Measurements from ENCODE around the gene SEMA3A. TPM values are rescaled to one million over a fixed set of nuclear protein-coding genes. Genes with fewer than 3 reads are reported as not detected.
"Not testable (repeated sequence)": the region's sequence is repeated elsewhere in the genome, so short reads cannot be mapped to it uniquely, and the experiment has no call there.

SEMA3A gene
- total and polyA plus RNA-seq, 9 donors, result 15.6 to 42.7 (median 27.9) TPM

- no peaks in the 10 kb centered on the region for H3K36me3 ChIP-seq (ENCODE audit: control insufficient read depth, insufficient read depth, low read length)
- no peaks in the 10 kb centered on the region for H3K4me1 ChIP-seq (ENCODE audit: control insufficient read depth, insufficient read depth, low read length)
- no peaks in the 10 kb centered on the region for H3K9me3 ChIP-seq (replicated peaks; ENCODE audit: control insufficient read depth, low read depth, low read length)
- WGBS (ENCODE audit: insufficient coverage), result no CpG with 5 or more reads among the region's 2 CpGs
- H3K27ac ChIP-seq (ENCODE audit: low read length), result no peak overlapping the region
- DNase-seq, result no peak
- no peak overlapping the region for H3K4me3 ChIP-seq (ENCODE audit: low read length)
- H3K27me3 ChIP-seq (ENCODE audit: control insufficient read depth, insufficient read depth, low read length), result no peaks in the 10 kb centered on the region
These were observed 32.2 kb upstream of the SEMA3A start for GRCh38 chr7:84226759-84227158.

DNA sequence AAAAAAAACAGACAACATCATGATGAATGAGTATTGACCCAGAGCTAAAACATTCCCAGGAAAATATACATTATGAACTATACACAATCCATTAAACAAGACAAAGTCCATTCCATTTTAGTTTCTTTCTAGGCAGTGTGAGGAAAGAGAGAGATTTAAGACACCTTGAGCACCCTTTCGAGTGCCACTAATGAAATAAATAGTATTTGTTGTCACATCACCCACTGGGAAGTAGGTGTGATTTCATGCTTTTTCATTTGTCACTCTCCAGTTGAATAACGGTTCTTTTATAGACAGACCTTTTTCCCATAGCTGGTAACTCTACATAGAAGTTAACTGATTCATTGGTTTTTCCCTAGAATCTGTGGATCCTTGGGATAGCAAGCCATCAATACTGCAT lies 29.9 kb upstream of the SEMA3A start:
- Histone ChIP-seq H3K36me3 (ENCODE audit: control insufficient read depth, insufficient read depth, low read length) (no peaks in the 10 kb centered on the region), H3K27ac (ENCODE audit: low read length) (no peak overlapping the region), H3K9me3 (replicated peaks; ENCODE audit: control insufficient read depth, low read depth, low read length) (peaks cover 2% of the 10 kb centered on the region), H3K4me3 (ENCODE audit: low read length) (no peak overlapping the region), H3K27me3 (ENCODE audit: control insufficient read depth, insufficient read depth, low read length) (no peaks in the 10 kb centered on the region), H3K4me1 (ENCODE audit: control insufficient read depth, insufficient read depth, low read length) (no peaks in the 10 kb centered on the region)
- WGBS (ENCODE audit: insufficient coverage), result no CpG with 5 or more reads among the region's 2 CpGs
- no peak for DNase-seq

- Histone ChIP-seq H3K4me3 (ENCODE audit: low read length) (no peak overlapping the region), H3K27ac (ENCODE audit: low read length) (no peak overlapping the region), H3K4me1 (ENCODE audit: control insufficient read depth, insufficient read depth, low read length) (no peaks in the 10 kb centered on the region), H3K36me3 (ENCODE audit: control insufficient read depth, insufficient read depth, low read length) (no peaks in the 10 kb centered on the region), H3K27me3 (ENCODE audit: control insufficient read depth, insufficient read depth, low read length) (no peaks in the 10 kb centered on the region), H3K9me3 (replicated peaks; ENCODE audit: control insufficient read depth, low read depth, low read length) (peaks cover 2% of the 10 kb centered on the region)
- DNase-seq, result no peak
- no CpG with 5 or more reads among the region's 2 CpGs for WGBS (ENCODE audit: insufficient coverage)
These were observed 24.7 kb upstream of the SEMA3A start for GRCh38 chr7:84219310-84219709.

DNA sequence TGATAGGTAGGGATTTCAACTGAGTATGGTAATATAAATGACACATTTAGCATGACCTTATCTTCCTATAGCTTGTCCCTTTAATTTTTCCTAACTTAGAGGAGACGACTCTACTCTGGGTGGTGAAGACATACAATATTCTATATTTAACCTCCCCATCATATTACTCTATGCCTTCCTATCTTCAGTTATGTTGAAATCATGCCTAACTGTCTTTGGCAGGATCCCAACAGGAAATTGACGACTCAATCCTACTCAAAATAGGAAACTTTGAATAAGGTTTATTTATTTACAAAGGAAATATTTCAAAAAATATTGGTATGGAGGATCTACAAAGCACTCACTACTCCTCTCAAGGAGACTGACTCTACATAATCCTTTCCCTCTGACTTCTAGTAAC lies 24.1 kb upstream of the SEMA3A start:
- no peak overlapping the region for H3K27ac ChIP-seq (ENCODE audit: low read length)
- peaks cover 2% of the 10 kb centered on the region for H3K9me3 ChIP-seq (replicated peaks; ENCODE audit: control insufficient read depth, low read depth, low read length)
- no peaks in the 10 kb centered on the region for H3K4me1 ChIP-seq (ENCODE audit: control insufficient read depth, insufficient read depth, low read length)
- no peaks in the 10 kb centered on the region for H3K36me3 ChIP-seq (ENCODE audit: control insufficient read depth, insufficient read depth, low read length)
- no CpG with 5 or more reads among the region's 2 CpGs for WGBS (ENCODE audit: insufficient coverage)
- no peak overlapping the region for H3K4me3 ChIP-seq (ENCODE audit: low read length)
- H3K27me3 ChIP-seq (ENCODE audit: control insufficient read depth, insufficient read depth, low read length), result no peaks in the 10 kb centered on the region
- DNase-seq, result peak; percentile 34

GRCh38 chr7:84216472-84216871 lies 21.9 kb upstream of the SEMA3A start:
- WGBS (ENCODE audit: insufficient coverage), result no CpG with 5 or more reads among the region's 1 CpG

GRCh38 chr7:84214757-84215156 lies 20.2 kb upstream of the SEMA3A start:
- not testable (repeated sequence) for H3K4me3 ChIP-seq (ENCODE audit: low read length); H3K27ac ChIP-seq (ENCODE audit: low read length); H3K9me3 ChIP-seq (replicated peaks; ENCODE audit: control insufficient read depth, low read depth, low read length); H3K36me3 ChIP-seq (ENCODE audit: control insufficient read depth, insufficient read depth, low read length); H3K4me1 ChIP-seq (ENCODE audit: control insufficient read depth, insufficient read depth, low read length); H3K27me3 ChIP-seq (ENCODE audit: control insufficient read depth, insufficient read depth, low read length); DNase-seq
- 86% methylated on average over 1 of the region's 6 CpGs for WGBS (ENCODE audit: insufficient coverage)

More at GRCh38 chr7:84216472-84216871, 21.9 kb upstream of the SEMA3A start:
- H3K4me1 ChIP-seq (ENCODE audit: control insufficient read depth, insufficient read depth, low read length), result no peaks in the 10 kb centered on the region
- no peaks in the 10 kb centered on the region for H3K27me3 ChIP-seq (ENCODE audit: control insufficient read depth, insufficient read depth, low read length)
- peak; percentile 61 for DNase-seq
- no peak overlapping the region for H3K27ac ChIP-seq (ENCODE audit: low read length)
- no peak overlapping the region for H3K4me3 ChIP-seq (ENCODE audit: low read length)
- H3K9me3 ChIP-seq (replicated peaks; ENCODE audit: control insufficient read depth, low read depth, low read length), result peaks cover 2% of the 10 kb centered on the region
- H3K36me3 ChIP-seq (ENCODE audit: control insufficient read depth, insufficient read depth, low read length), result no peaks in the 10 kb centered on the region

- 94% methylated on average over 2 of the region's 3 CpGs for WGBS (ENCODE audit: insufficient coverage)
- H3K27ac ChIP-seq (ENCODE audit: low read length), result no peak overlapping the region
- H3K36me3 ChIP-seq (ENCODE audit: control insufficient read depth, insufficient read depth, low read length), result no peaks in the 10 kb centered on the region
- DNase-seq, result no peak
- H3K4me3 ChIP-seq (ENCODE audit: low read length), result no peak overlapping the region
- no peaks in the 10 kb centered on the region for H3K9me3 ChIP-seq (replicated peaks; ENCODE audit: control insufficient read depth, low read depth, low read length)
- no peaks in the 10 kb centered on the region for H3K27me3 ChIP-seq (ENCODE audit: control insufficient read depth, insufficient read depth, low read length)
- H3K4me1 ChIP-seq (ENCODE audit: control insufficient read depth, insufficient read depth, low read length), result no peaks in the 10 kb centered on the region
These were observed 15.7 kb upstream of the SEMA3A start for GRCh38 chr7:84210301-84210700.

DNA sequence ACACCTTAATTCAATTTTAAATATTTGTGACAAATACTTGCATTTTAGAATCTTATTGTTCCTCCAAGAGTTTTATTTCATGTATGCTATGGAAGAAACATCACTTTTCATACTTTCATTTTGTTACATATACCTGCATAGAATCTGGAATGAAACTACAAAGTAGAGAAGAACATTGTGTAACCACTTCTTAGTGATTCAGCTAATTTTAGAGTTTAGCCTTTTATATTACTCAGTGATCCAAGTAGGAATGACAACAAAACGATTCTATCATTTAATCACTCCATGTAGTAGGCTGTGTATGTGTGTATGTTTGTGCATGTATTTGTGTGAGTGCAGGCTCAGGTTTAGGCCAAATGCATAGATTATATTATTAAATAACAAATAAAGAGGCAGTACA lies 14.4 kb upstream of the SEMA3A start:
- H3K4me3 ChIP-seq (ENCODE audit: low read length), result no peak overlapping the region
- H3K9me3 ChIP-seq (replicated peaks; ENCODE audit: control insufficient read depth, low read depth, low read length), result no peaks in the 10 kb centered on the region
- no CpG with 5 or more reads among the region's 1 CpG for WGBS (ENCODE audit: insufficient coverage)
- H3K27me3 ChIP-seq (ENCODE audit: control insufficient read depth, insufficient read depth, low read length), result no peaks in the 10 kb centered on the region
- H3K36me3 ChIP-seq (ENCODE audit: control insufficient read depth, insufficient read depth, low read length), result no peaks in the 10 kb centered on the region
- no peaks in the 10 kb centered on the region for H3K4me1 ChIP-seq (ENCODE audit: control insufficient read depth, insufficient read depth, low read length)
- no peak overlapping the region for H3K27ac ChIP-seq (ENCODE audit: low read length)
- DNase-seq, result no peak

- no peaks in the 10 kb centered on the region for H3K36me3 ChIP-seq (ENCODE audit: control insufficient read depth, insufficient read depth, low read length)
- no CpG with 5 or more reads among the region's 2 CpGs for WGBS (ENCODE audit: insufficient coverage)
- no peak for DNase-seq
These were observed 13.0 kb upstream of the SEMA3A start for GRCh38 chr7:84207615-84208014.

GRCh38 chr7:84207025-84207424 lies 12.4 kb upstream of the SEMA3A start:
- no peak overlapping the region for H3K4me3 ChIP-seq (ENCODE audit: low read length)
- no peaks in the 10 kb centered on the region for H3K36me3 ChIP-seq (ENCODE audit: control insufficient read depth, insufficient read depth, low read length)
- no peaks in the 10 kb centered on the region for H3K9me3 ChIP-seq (replicated peaks; ENCODE audit: control insufficient read depth, low read depth, low read length)
- no peaks in the 10 kb centered on the region for H3K27me3 ChIP-seq (ENCODE audit: control insufficient read depth, insufficient read depth, low read length)
- no peaks in the 10 kb centered on the region for H3K4me1 ChIP-seq (ENCODE audit: control insufficient read depth, insufficient read depth, low read length)
- DNase-seq, result no peak
- H3K27ac ChIP-seq (ENCODE audit: low read length), result no peak overlapping the region
- WGBS (ENCODE audit: insufficient coverage), result no CpG with 5 or more reads among the region's 2 CpGs

More at GRCh38 chr7:84207615-84208014, 13.0 kb upstream of the SEMA3A start:
- H3K4me3 ChIP-seq (ENCODE audit: low read length), result no peak overlapping the region
- no peaks in the 10 kb centered on the region for H3K4me1 ChIP-seq (ENCODE audit: control insufficient read depth, insufficient read depth, low read length)
- no peaks in the 10 kb centered on the region for H3K9me3 ChIP-seq (replicated peaks; ENCODE audit: control insufficient read depth, low read depth, low read length)
- H3K27me3 ChIP-seq (ENCODE audit: control insufficient read depth, insufficient read depth, low read length), result no peaks in the 10 kb centered on the region
- no peak overlapping the region for H3K27ac ChIP-seq (ENCODE audit: low read length)

- WGBS (ENCODE audit: insufficient coverage), result no CpG with 5 or more reads among the region's 3 CpGs
- DNase-seq, result no peak
- Histone ChIP-seq H3K4me3 (ENCODE audit: low read length) (no peak overlapping the region), H3K36me3 (ENCODE audit: control insufficient read depth, insufficient read depth, low read length) (no peaks in the 10 kb centered on the region), H3K4me1 (ENCODE audit: control insufficient read depth, insufficient read depth, low read length) (no peaks in the 10 kb centered on the region), H3K27ac (ENCODE audit: low read length) (no peak overlapping the region), H3K9me3 (replicated peaks; ENCODE audit: control insufficient read depth, low read depth, low read length) (no peaks in the 10 kb centered on the region), H3K27me3 (ENCODE audit: control insufficient read depth, insufficient read depth, low read length) (no peaks in the 10 kb centered on the region)
These were observed 10.1 kb upstream of the SEMA3A start for GRCh38 chr7:84204655-84205054.

All from muscle of leg (tissue), 11 donors.